K562 treated with DMSO at 1 percent for 48 hours (cell line): ENCODE measurements around the gene YPEL4. TPM values are rescaled to one million over a fixed set of nuclear protein-coding genes. Genes with fewer than 3 reads are reported as not detected.

ENCODE experiments used
- total RNA-seq: library from RNA; unstranded; fragments of 300-600 nt; gene quantifications from 2 replicates; pipeline ENCODE4 v1.2.3, GENCODE V29; 2022; ENCODE audit warnings: low replicate concordance; ENCODE audit errors: extremely low read depth

Gene YPEL4, protein sequence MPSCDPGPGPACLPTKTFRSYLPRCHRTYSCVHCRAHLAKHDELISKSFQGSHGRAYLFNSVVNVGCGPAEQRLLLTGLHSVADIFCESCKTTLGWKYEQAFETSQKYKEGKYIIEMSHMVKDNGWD
- not detected in 2 replicates for total RNA-seq

DNA sequence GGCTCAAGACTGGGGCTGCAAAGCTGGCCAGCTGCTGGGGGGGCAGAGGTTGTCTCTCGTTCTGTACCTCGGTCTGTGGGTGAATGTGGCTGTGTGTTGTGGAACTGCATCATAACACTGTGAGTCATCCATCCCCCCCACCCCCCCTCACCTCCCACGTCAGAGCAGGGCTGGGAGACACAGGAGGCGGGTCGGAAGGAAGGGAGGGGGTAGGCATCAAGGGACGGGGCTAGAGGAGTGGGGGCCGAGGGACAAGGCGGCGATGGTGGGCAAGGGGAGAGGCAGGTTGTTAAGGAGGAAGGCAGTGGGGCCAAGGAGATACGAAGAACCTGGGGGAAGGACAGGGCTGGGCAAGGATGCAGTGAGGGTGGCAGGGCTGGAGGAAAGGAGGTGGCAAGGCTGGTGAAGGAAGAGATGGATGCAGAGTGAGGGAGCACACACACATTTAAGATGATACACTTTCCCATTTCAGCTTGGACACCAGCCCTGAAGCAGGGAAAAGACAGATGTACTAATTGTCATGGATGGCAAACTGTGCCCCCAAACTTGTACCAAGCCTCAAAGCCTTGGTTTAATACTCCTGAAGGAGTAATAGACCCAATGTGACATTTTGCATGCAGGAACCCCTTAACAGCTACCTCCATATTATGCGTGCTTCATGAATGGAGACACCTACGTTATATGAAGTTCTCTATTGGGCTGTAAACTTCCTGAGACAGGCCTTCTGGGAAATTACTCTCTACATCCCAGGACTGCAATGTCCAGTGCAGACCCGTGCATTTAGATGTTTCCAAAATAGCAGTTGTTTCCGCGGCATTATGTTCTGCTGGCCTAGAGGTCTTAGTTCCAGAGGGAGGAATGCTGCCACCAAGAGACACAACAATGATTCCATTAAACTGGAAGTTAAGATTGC, at the start of gene YPEL4:
Gene YPEL4 (minus strand): TSS at position 87 of the 913 bp plus-strand sequence. CDS start 2,805 bp downstream, outside the sequence.

DNA sequence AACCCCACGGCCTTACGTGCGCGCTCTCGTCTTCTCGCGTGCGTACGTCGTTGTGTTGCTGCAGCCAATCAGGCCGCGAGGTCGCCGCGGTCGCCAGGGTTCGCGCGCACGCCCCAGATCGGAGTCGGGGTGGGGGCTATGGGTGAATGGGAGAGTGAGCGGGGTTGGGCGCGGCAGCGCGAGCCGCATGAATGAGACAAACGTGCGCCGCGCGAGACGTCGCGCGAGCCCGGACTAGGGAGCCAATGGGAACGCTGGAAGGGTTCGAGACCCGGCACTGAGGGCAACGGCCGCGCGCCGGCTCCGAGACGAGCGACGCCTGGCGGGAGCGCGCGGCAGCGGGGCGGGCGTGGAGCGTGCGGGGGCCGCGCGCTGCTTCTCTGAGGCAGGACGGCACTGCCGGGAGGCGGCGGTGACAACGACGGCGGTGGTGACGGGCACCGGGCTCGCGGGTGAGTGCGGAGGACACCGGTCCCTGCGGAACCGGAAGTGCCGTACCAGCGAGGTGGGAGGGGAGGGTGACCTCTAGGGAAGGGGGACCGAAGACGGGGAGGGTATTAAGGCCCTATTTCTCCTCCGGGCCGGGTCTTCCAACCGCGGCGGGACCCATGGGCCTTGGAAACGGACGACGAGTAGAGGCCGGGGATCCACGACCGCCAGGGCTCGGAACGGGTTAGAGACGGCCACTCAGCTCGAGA, 18.2 kb upstream of the YPEL4 start, which contains the start of gene ZDHHC5:
Gene ZDHHC5 (plus strand): TSS at position 379 of the 698 bp plus-strand sequence. CDS start 4,977 bp downstream, outside the sequence.

DNA sequence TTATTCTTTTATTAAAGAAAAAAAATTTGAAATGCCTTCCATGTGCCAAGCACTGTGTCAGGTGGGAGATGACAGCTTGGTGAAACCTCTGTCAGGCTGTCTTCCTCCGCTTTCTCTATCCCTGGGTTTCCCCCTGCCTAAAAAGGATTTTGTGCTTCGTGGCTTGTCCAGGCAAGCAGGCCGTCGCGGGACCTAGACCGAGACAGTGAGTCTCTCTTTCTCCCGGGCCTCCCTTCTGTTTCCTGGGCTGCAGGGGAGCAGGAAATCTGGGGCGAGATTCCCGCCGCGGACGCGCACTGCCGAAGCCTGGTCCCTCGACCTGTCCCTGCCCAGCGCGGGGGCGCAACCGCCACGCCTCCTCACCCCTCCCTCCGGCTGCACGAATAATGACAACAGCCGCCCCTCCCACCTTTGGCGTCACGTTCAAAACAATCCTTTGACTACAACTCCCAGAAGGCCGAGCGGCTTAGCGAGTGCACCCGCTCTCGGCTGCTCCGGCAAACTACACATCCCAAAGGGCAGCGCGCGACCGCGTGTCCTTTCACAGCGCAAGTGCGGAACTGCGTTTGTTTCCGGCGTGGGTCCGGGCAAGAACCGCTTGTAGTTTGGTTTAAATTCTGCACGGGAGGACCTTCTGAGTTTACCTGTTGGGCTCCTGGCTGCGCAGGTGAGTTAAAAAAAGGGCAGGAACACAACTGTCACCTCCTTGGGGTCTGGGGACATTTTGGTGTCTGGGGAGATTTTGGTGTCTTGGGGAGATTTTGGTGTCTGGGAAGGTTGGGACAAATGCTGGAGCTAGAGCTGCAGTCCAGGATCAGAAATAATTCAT, 7.7 kb upstream of the YPEL4 start, which contains the start of gene CLP1:
Gene CLP1 (plus strand): TSS at position 569 of the 829 bp plus-strand sequence. CDS start 1,715 bp downstream, outside the sequence.

DNA sequence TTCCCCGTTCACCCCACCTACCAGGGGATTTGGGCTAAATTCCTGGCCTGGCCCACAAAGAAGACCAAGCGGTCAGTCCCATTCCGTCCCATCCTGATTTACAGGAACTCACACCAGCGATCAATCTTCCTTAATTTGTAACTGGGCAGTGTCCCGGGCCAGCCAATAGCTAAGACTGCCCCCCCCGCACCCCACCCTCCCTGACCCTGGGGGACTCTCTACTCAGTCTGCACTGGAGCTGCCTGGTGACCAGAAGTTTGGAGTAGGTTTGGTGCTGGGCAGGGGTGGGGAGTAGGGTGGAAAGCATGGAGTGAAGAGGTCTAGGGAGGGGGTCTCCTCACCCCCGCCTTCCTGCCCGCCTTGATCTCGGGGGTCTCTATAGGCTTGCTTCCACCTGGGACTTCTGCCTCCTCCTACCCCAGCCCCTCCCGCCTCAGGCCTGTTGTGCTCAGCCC, 52.2 kb downstream of the YPEL4 start, which contains the start of gene SERPING1:
Gene SERPING1 (plus strand): TSS at position 225 of the 455 bp plus-strand sequence. CDS start 586 bp downstream, outside the sequence.

Other genes with a start within 250 kb of the YPEL4 start
- gene SLC43A3, start 222.8 kb downstream of the YPEL4 start, total RNA-seq, result not detected in 2 replicates
- gene RTN4RL2, start 189.4 kb downstream of the YPEL4 start, total RNA-seq, result not detected in 2 replicates
- gene SLC43A1, start 134.2 kb downstream of the YPEL4 start, total RNA-seq, result not detected in 2 replicates
- not detected in 2 replicates for gene TIMM10, start 119.2 kb downstream of the YPEL4 start, total RNA-seq
- gene SMTNL1, start 112.3 kb downstream of the YPEL4 start, total RNA-seq, result not detected in 2 replicates
- gene UBE2L6, start 82.2 kb downstream of the YPEL4 start, total RNA-seq, result not detected in 2 replicates
- not detected in 2 replicates for gene SERPING1, start 52.2 kb downstream of the YPEL4 start, total RNA-seq
- not detected in 2 replicates for gene CLP1, start 7.8 kb upstream of the YPEL4 start, total RNA-seq
- not detected in 2 replicates for gene ZDHHC5, start 18.2 kb upstream of the YPEL4 start, total RNA-seq
- gene MED19, start 62.3 kb upstream of the YPEL4 start, total RNA-seq, result not detected in 2 replicates
- gene TMX2, start 62.7 kb upstream of the YPEL4 start, total RNA-seq, result not detected in 2 replicates
- not detected in 2 replicates for gene SELENOH, start 91.6 kb upstream of the YPEL4 start, total RNA-seq
- not detected in 2 replicates for gene BTBD18, start 101.9 kb upstream of the YPEL4 start, total RNA-seq
- gene CTNND1, start 111.9 kb upstream of the YPEL4 start, total RNA-seq, result not detected in 2 replicates